GM19397 (cell line): ENCODE measurements around the gene ATG9B.

ENCODE experiments used
- ATAC-seq: cut with Tn5 transposase; IDR thresholded peaks from one replicate; pipeline ENCODE4 v1.9.1; 2021; ENCODE audit warnings: mild to moderate bottlenecking, moderate library complexity; ENCODE audit not compliant: unreplicated experiment

Gene ATG9B

GRCh38 chr7:150983893-150984368 is 40.4 kb downstream of the ATG9B start:
- no peak for ATAC-seq

- no peak for ATAC-seq
Observed at GRCh38 chr7:150982351-150982750, 41.9 kb downstream of the ATG9B start.

GRCh38 chr7:150981644-150982043 is 42.6 kb downstream of the ATG9B start:
- no peak for ATAC-seq

- no peak for ATAC-seq
Observed at GRCh38 chr7:150980663-150981062, 43.6 kb downstream of the ATG9B start.

GRCh38 chr7:150979713-150980390 is 44.4 kb downstream of the ATG9B start:
- no peak for ATAC-seq

- no peak for ATAC-seq
Observed at GRCh38 chr7:150978126-150978789, 46.0 kb downstream of the ATG9B start, which contains the start of gene KCNH2. TSS of gene KCNH2 (minus strand) at chr7:150978321. CDS start at chr7:150977913, 408 bp downstream.

- ATAC-seq = no peak
Observed at GRCh38 chr7:150977382-150978125, 46.7 kb downstream of the ATG9B start.

- ATAC-seq = no peak
Observed at GRCh38 chr7:150976529-150977381, 47.5 kb downstream of the ATG9B start.

GRCh38 chr7:150975536-150976319 is 48.6 kb downstream of the ATG9B start:
- ATAC-seq = no peak

- peak; percentile 61 for ATAC-seq
Observed at GRCh38 chr7:150974468-150975391, 49.6 kb downstream of the ATG9B start.

- ATAC-seq = no peak
Observed at GRCh38 chr7:150973571-150974451, 50.5 kb downstream of the ATG9B start.

GRCh38 chr7:150972741-150973140 is 51.6 kb downstream of the ATG9B start:
- ATAC-seq = no peak

GRCh38 chr7:150972023-150972468 is 52.2 kb downstream of the ATG9B start:
- no peak for ATAC-seq

GRCh38 chr7:150971242-150972022 is 52.9 kb downstream of the ATG9B start:
- no peak for ATAC-seq

- no peak for ATAC-seq
Observed at GRCh38 chr7:150970424-150970823, 53.9 kb downstream of the ATG9B start.

GRCh38 chr7:150969475-150969874 is 54.8 kb downstream of the ATG9B start:
- no peak for ATAC-seq

- ATAC-seq = no peak
Observed at GRCh38 chr7:150968734-150969372, 55.4 kb downstream of the ATG9B start.
